ENCODE results near the gene ALKBH7.

DNA sequence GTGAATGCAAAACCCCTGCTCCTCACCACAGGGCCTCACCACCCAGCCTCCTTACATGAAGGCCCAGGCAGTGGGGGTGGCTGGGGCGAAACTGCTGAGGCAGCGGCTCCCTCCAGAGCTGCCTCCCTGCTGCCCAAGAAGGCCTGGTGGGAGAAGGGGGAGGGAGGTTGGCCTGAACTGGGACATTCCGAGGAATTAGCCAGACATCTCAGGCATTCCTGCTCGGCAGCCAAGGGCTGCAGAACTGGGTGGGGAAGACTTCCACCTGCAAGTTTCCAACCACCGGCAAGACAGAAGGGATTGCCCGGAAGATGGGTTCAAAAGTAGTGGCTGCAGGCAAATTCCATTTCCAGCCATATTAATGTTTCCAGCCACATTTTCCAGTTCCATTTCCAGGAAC lies 5.4 kb downstream of the ALKBH7 start:
- TF ChIP-seq SUZ12 (IDR thresholded peaks at IDR 0.05) (no peak), TARDBP (IDR thresholded peaks at IDR 0.05) (no peak), SP1 (IDR thresholded peaks at IDR 0.05) (no peak), L3MBTL2 (conservative IDR thresholded peaks at IDR 0.05) (no peak), HDGF (IDR thresholded peaks at IDR 0.05; ENCODE audit: borderline replicate concordance) (no peak), ZNF384 (IDR thresholded peaks at IDR 0.05) (no peak), ELF4 (IDR thresholded peaks at IDR 0.05) (no peak), BHLHE40 (IDR thresholded peaks at IDR 0.05; ENCODE audit: borderline replicate concordance) (no peak)
